ENCODE results near the gene HLA-E. TPM values are rescaled to one million over a fixed set of nuclear protein-coding genes. Genes with fewer than 3 reads are reported as not detected.
A peak's percentile ranks its signal among the peaks of the same experiment; 100 is the strongest.

Gene HLA-E
- total and polyA plus RNA-seq, 2 donors (not counting 3 experiments of a cell fraction or from before 2014, with no cell fraction given), result 271 to 298 TPM

GRCh38 chr6:30481211-30481964, 7.9 kb upstream of the HLA-E start:
- POLR2A ChIA-PET, result interaction anchor here (1.3 to 1.7 kb wide), 3 partner anchors 63 to 134 kb away, joined by 4 to 12 read pairs (median 7); no protein-coding TSS in a partner anchor
- intact Hi-C loops (cut with micrococcal nuclease) (loop anchor here (5.0 to 10.0 kb wide), 3 partner anchors 131 to 603 kb away; no protein-coding TSS in a partner anchor), dilution Hi-C loops (cut with MboI; ENCODE audit: extremely low pct_ligation_motif_present, low sequenced_read_pairs) (no loop called here)
- no peak for FAIRE-seq
- Histone ChIP-seq H3K4me2 (ENCODE audit: insufficient read depth, low read length) (no peak overlapping the region), H3K9me1 (replicated peaks; ENCODE audit: control insufficient read depth, extremely low read depth, insufficient read depth, low read length) (no peaks in the 10 kb centered on the region), H3K36me3 (ENCODE audit: control insufficient read depth in 2 of 2, extremely low read depth in 1 of 2, insufficient read depth in 2 of 2, low read length in 2 of 2) (no peaks in the 10 kb centered on the region), H4K20me1 (replicated peaks; ENCODE audit: control insufficient read depth, extremely low read depth, insufficient read depth, low read length) (no peaks in the 10 kb centered on the region), H3K9me3 (replicated peaks; ENCODE audit: control insufficient read depth, insufficient read depth, low read length) (no peaks in the 10 kb centered on the region), H3K4me3 (replicated peaks in 1 of 3; ENCODE audit: insufficient read depth in 1 of 3, low read depth in 1 of 3, low read length in 3 of 3) (no peak overlapping the region), H3K27ac (ENCODE audit: insufficient read depth, low read depth, low read length) (no peak overlapping the region), H3K27me3 (ENCODE audit: control insufficient read depth in 2 of 2, insufficient read depth in 2 of 2, low read length in 2 of 2) (peaks cover 36 to 42% of the 10 kb centered on the region in 2 experiments), H3K9ac (replicated peaks; ENCODE audit: extremely low read depth, insufficient read depth, low read length) (no peak overlapping the region), H2AFZ (ENCODE audit: low read depth, low read length) (no peak overlapping the region), H3K4me1 (ENCODE audit: control insufficient read depth, extremely low read depth, insufficient read depth, low read length) (peaks cover 11% of the 10 kb centered on the region), H3K79me2 (ENCODE audit: control insufficient read depth, insufficient read depth, low read length) (no peaks in the 10 kb centered on the region)
- BruUV-seq (replicated peaks), result no TSS peak
- CTCF ChIA-PET, result interaction anchor here (0.9 to 9.8 kb wide), 37 partner anchors 7 to 711 kb away, joined by 3 to 522 read pairs (median 6); partner anchors contain the start of genes ABCF1, DHX16 and PRR3
- DNase-seq (ENCODE audit: low read depth, low spot score), result no peak
- TF ChIP-seq MYC (IDR thresholded peaks at IDR 0.05; ENCODE audit: low read depth, low read length), result no peak
- no peak for TF ChIP-seq FOS (IDR thresholded peaks at IDR 0.05; ENCODE audit: borderline replicate concordance, insufficient read depth, low read length)
- TF ChIP-seq POLR2A (IDR thresholded peaks at IDR 0.05; ENCODE audit: low read depth, low read length), result no peak
- peak; percentile 83 for TF ChIP-seq EZH2 (IDR thresholded peaks at IDR 0.05; ENCODE audit: borderline replicate concordance, low read depth, low read length, severe bottlenecking)
- no peak for TF ChIP-seq JUN (IDR thresholded peaks at IDR 0.05; ENCODE audit: borderline replicate concordance, insufficient read depth, insufficient read length, low read depth)
- TF ChIP-seq CTCF (IDR thresholded peaks at IDR 0.05; ENCODE audit: extremely low read depth in 1 of 2, insufficient read depth in 1 of 2, low read depth in 1 of 2, low read length in 2 of 2), result peak in 1 of 2 donors; percentile 9
- TF ChIP-seq GATA2 (IDR thresholded peaks at IDR 0.05; ENCODE audit: insufficient read depth, insufficient read length, low read depth, low read length), result no peak
- TF ChIP-seq MAX (IDR thresholded peaks at IDR 0.05; ENCODE audit: insufficient read depth, insufficient read length), result no peak
- no peak for TF ChIP-seq POLR2AphosphoS5 (IDR thresholded peaks at IDR 0.05; ENCODE audit: insufficient read depth, low read depth, low read length)
